ENCODE measurements around the gene CFAP57. TPM values are rescaled to one million over a fixed set of nuclear protein-coding genes. Genes with fewer than 3 reads are reported as not detected.
A peak's percentile ranks its signal among the peaks of the same experiment; 100 is the strongest.

The CFAP57 gene
- total and polyA plus RNA-seq, 8 donors = 0.73 to 5.8 (median 3.5) TPM

GRCh38 chr1:43238085-43238484, 66.0 kb downstream of the CFAP57 start:
- intact Hi-C loops (cut with DNase I) = loop anchor here (10.0 kb wide), 2 partner anchors 147 to 177 kb away; partner anchors contain the start of genes MED8 (in 1 of the 2) and SZT2 (in 1 of the 2)
- H3K9me3 ChIP-seq = no peaks in the 10 kb centered on the region
- peak; percentile 60 to 64 for TF ChIP-seq CTCF (IDR thresholded peaks at IDR 0.05)
- no peaks in the 10 kb centered on the region for H3K27me3 ChIP-seq
- no peaks in the 10 kb centered on the region for H3K36me3 ChIP-seq
- peaks cover 3 to 16% of the 10 kb centered on the region in 2 donors for H3K4me1 ChIP-seq
- peak overlapping the region in 1 of 2 donors; percentile 48 for H3K27ac ChIP-seq
- peak in 3 of 4 donors; percentile 26 to 65 (median 57) for DNase-seq
- ATAC-seq = peak; percentile 93
- no peak overlapping the region for H3K4me3 ChIP-seq

- no peak for TF ChIP-seq CTCF (IDR thresholded peaks at IDR 0.05)
- intact Hi-C loops (cut with DNase I) = loop anchor here (10.0 kb wide), 2 partner anchors 146 to 176 kb away; partner anchors contain the start of genes MED8 (in 1 of the 2) and SZT2 (in 1 of the 2)
Observed at GRCh38 chr1:43238991-43239469, 66.9 kb downstream of the CFAP57 start.

GRCh38 chr1:43239484-43239883, 67.4 kb downstream of the CFAP57 start:
- ATAC-seq (no peak), DNase-seq (no peak)
- intact Hi-C loops (cut with DNase I) = loop anchor here (10.0 kb wide), 2 partner anchors 145 to 175 kb away; partner anchors contain the start of genes MED8 (in 1 of the 2) and SZT2 (in 1 of the 2)
- Histone ChIP-seq H3K27ac (no peak overlapping the region), H3K9me3 (no peaks in the 10 kb centered on the region), H3K4me3 (no peak overlapping the region), H3K36me3 (no peaks in the 10 kb centered on the region), H3K4me1 (peaks cover 3 to 16% of the 10 kb centered on the region in 2 donors), H3K27me3 (no peaks in the 10 kb centered on the region)
- TF ChIP-seq CTCF (IDR thresholded peaks at IDR 0.05) = no peak

More at GRCh38 chr1:43238991-43239469, 66.9 kb downstream of the CFAP57 start:
- H3K27me3 ChIP-seq = no peaks in the 10 kb centered on the region
- no peaks in the 10 kb centered on the region for H3K36me3 ChIP-seq
- no peak overlapping the region for H3K4me3 ChIP-seq
- no peak for ATAC-seq
- H3K9me3 ChIP-seq = no peaks in the 10 kb centered on the region
- no peak for DNase-seq
- peak overlapping the region in 1 of 2 donors; percentile 48 for H3K27ac ChIP-seq
- H3K4me1 ChIP-seq = peaks cover 3 to 16% of the 10 kb centered on the region in 2 donors

GRCh38 chr1:43241413-43241836, 69.3 kb downstream of the CFAP57 start:
- H3K4me1 ChIP-seq = peaks cover 3 to 16% of the 10 kb centered on the region in 2 donors
- H3K4me3 ChIP-seq = no peak overlapping the region
- ATAC-seq = peak; percentile 62
- H3K9me3 ChIP-seq = no peaks in the 10 kb centered on the region
- intact Hi-C loops (cut with DNase I) = no loop called here
- H3K27ac ChIP-seq = no peak overlapping the region
- TF ChIP-seq CTCF (IDR thresholded peaks at IDR 0.05) = no peak
- H3K36me3 ChIP-seq = no peaks in the 10 kb centered on the region
- H3K27me3 ChIP-seq = no peaks in the 10 kb centered on the region
- no peak for DNase-seq

- no peak for DNase-seq
- Histone ChIP-seq H3K4me1 (peaks cover under 1 to 9% of the 10 kb centered on the region in 2 donors), H3K4me3 (no peak overlapping the region), H3K9me3 (no peaks in the 10 kb centered on the region), H3K27ac (no peak overlapping the region), H3K36me3 (no peaks in the 10 kb centered on the region), H3K27me3 (no peaks in the 10 kb centered on the region)
- intact Hi-C loops (cut with DNase I) = no loop called here
- TF ChIP-seq CTCF (IDR thresholded peaks at IDR 0.05) = no peak
- no peak for ATAC-seq
Observed at GRCh38 chr1:43243299-43243698, 71.2 kb downstream of the CFAP57 start.
